ENCODE measurements around the gene SLAMF7.
"Not testable (repeated sequence)": the region's sequence is repeated elsewhere in the genome, so short reads cannot be mapped to it uniquely, and the experiment has no call there.

SLAMF7 gene

DNA sequence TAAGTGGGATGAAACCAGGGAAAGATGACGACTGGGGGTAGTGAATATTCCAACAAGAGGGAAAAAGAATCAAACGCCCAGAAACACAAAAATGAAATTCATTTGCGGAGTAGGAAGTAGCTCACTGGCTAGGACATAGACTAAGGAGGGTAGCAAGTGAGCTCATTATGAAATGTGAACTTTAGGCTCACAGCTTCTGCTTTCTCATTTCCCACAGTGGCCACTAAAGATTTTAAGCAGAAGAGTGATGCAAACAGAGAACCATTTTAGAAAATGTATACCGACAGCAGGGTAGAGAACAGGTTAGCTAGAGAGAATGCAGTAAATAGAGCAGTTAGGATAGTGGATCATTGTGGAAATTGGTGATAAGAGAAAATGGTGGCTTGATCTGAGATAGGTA is 30.9 kb upstream of the SLAMF7 start:
- H3K9me3 ChIP-seq (ENCODE audit: low read depth, low read length) = no peaks in the 10 kb centered on the region
- H3K27ac ChIP-seq = no peak overlapping the region
- no peak for TF ChIP-seq EZH2 (IDR thresholded peaks at IDR 0.05)
- TF ChIP-seq POLR2AphosphoS5 (IDR thresholded peaks at IDR 0.05; ENCODE audit: borderline replicate concordance, low read depth, low read length) = no peak
- TF ChIP-seq FOXP2 (optimal IDR thresholded peaks at IDR 0.05; ENCODE audit: control extremely low read depth, extremely low read length, insufficient read depth) = no peak
- H3K4me3 ChIP-seq = no peak overlapping the region
- H3K9ac ChIP-seq (ENCODE audit: insufficient read length) = no peak overlapping the region
- H3K36me3 ChIP-seq (ENCODE audit: insufficient read depth, low read length) = no peaks in the 10 kb centered on the region
- no peak for DNase-seq (ENCODE audit: low read depth, low spot score)

DNA sequence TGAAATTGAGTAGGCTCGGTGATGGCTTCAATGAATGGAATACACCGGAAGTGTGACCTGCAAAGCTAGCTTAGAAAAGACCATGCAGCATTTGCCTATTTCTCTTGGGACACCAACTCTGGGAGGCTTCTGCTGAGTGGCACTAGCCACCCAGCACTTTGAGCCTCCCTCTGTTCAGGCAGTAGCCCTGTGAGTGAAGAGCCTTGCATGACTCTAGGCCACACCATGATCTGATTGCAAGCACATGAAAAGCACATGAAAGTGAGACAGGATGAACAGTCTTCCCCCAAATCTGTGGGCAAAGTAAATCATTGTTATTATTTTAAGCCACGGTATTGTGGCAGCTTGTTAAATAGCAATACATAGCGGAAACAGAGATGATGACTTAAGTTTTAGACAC is 30.2 kb upstream of the SLAMF7 start:
- Histone ChIP-seq H3K9me3 (ENCODE audit: low read depth, low read length) (no peaks in the 10 kb centered on the region), H3K9ac (ENCODE audit: insufficient read length) (no peak overlapping the region), H3K4me3 (no peak overlapping the region), H3K27ac (no peak overlapping the region), H3K36me3 (ENCODE audit: insufficient read depth, low read length) (no peaks in the 10 kb centered on the region)
- no peak for DNase-seq (ENCODE audit: low read depth, low spot score)
- TF ChIP-seq POLR2AphosphoS5 (IDR thresholded peaks at IDR 0.05; ENCODE audit: borderline replicate concordance, low read depth, low read length) (no peak), EZH2 (IDR thresholded peaks at IDR 0.05) (no peak), FOXP2 (optimal IDR thresholded peaks at IDR 0.05; ENCODE audit: control extremely low read depth, extremely low read length, insufficient read depth) (no peak)

DNA sequence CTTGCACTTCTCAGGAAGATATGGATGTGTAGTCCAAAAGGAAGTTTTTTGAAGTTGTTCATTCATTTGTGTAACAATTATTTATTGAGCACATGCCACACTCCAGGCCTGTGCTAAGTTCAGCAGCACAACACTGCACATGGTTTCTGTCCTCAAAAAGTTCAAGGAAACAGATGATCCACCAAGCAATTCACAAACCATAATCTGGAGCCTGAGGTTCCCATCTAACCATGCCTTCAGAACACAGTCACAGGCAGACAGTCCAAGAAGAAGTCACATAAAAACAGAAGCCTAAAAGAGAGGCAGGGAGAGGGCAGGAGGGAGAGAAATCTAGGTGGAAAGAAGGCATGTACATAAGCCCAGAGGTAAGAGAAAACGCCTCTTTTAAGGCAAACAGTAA is 29.3 kb upstream of the SLAMF7 start:
- TF ChIP-seq FOXP2 (optimal IDR thresholded peaks at IDR 0.05; ENCODE audit: control extremely low read depth, extremely low read length, insufficient read depth) (no peak), POLR2AphosphoS5 (IDR thresholded peaks at IDR 0.05; ENCODE audit: borderline replicate concordance, low read depth, low read length) (no peak), EZH2 (IDR thresholded peaks at IDR 0.05) (no peak)
- Histone ChIP-seq H3K4me3 (no peak overlapping the region), H3K9ac (ENCODE audit: insufficient read length) (no peak overlapping the region), H3K27ac (no peak overlapping the region), H3K9me3 (ENCODE audit: low read depth, low read length) (no peaks in the 10 kb centered on the region), H3K36me3 (ENCODE audit: insufficient read depth, low read length) (no peaks in the 10 kb centered on the region)
- no peak for DNase-seq (ENCODE audit: low read depth, low spot score)

DNA sequence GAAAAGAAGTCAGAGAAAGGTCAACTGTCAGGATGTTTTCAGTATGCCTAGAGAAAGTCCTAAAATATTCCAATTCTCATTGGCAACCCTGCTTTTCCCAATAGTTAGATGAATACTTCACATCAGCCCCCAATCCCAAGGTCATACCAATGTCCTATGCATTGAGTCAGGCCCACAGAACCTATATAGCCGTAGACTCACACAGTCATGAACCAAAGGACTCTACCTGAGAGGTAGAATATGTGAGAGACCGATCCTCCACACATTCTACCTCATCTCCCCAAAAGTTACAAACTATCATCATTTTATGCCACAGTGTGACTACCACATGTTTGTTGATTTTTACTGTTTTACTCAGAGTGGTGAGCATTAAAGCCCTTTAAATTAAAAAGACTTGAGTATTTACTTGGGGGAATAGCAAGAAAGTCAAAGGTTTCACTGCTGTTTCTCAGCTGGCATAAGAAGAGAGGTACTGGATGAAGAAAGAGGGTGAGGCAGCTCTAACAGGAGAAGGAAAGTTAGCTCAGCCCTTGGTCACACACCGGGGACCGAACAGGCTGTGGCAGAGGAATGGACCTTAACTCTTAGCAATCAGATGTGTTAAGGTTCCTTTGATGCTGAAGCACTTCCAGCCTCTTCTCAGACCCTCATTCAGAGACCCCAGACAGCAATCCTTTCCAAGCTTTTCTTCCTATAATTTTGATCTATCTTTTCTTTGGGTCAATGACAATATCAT is 28.4 kb upstream of the SLAMF7 start:
- TF ChIP-seq FOXP2 (optimal IDR thresholded peaks at IDR 0.05; ENCODE audit: control extremely low read depth, extremely low read length, insufficient read depth) (no peak), EZH2 (IDR thresholded peaks at IDR 0.05) (no peak), POLR2AphosphoS5 (IDR thresholded peaks at IDR 0.05; ENCODE audit: borderline replicate concordance, low read depth, low read length) (no peak)
- H3K27ac ChIP-seq = no peak overlapping the region
- no peaks in the 10 kb centered on the region for H3K36me3 ChIP-seq (ENCODE audit: insufficient read depth, low read length)
- no peak overlapping the region for H3K4me3 ChIP-seq
- no peak for DNase-seq (ENCODE audit: low read depth, low spot score)
- no peak overlapping the region for H3K9ac ChIP-seq (ENCODE audit: insufficient read length)
- H3K9me3 ChIP-seq (ENCODE audit: low read depth, low read length) = no peaks in the 10 kb centered on the region

DNA sequence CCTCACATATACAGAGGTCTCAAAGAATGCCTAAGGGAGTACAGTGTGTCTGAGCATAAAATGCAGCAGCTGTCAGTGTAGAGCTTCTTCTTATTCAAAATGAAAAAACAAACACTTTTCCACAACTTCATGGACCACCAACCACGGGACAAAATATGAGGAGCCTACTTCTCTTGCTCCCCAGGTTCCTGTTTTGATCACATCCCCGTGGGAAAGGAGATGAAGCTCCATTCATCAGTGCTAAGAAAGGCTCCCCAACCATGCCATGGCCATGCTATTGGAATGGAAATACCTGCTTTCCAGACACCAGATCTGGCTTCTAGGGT is 27.8 kb upstream of the SLAMF7 start:
- H3K27ac ChIP-seq = no peak overlapping the region
- no peak for DNase-seq (ENCODE audit: low read depth, low spot score)
- H3K9ac ChIP-seq (ENCODE audit: insufficient read length) = no peak overlapping the region
- TF ChIP-seq EZH2 (IDR thresholded peaks at IDR 0.05) (no peak), POLR2AphosphoS5 (IDR thresholded peaks at IDR 0.05; ENCODE audit: borderline replicate concordance, low read depth, low read length) (no peak), FOXP2 (optimal IDR thresholded peaks at IDR 0.05; ENCODE audit: control extremely low read depth, extremely low read length, insufficient read depth) (no peak)
- H3K36me3 ChIP-seq (ENCODE audit: insufficient read depth, low read length) = no peaks in the 10 kb centered on the region
- no peak overlapping the region for H3K4me3 ChIP-seq
- no peaks in the 10 kb centered on the region for H3K9me3 ChIP-seq (ENCODE audit: low read depth, low read length)

DNA sequence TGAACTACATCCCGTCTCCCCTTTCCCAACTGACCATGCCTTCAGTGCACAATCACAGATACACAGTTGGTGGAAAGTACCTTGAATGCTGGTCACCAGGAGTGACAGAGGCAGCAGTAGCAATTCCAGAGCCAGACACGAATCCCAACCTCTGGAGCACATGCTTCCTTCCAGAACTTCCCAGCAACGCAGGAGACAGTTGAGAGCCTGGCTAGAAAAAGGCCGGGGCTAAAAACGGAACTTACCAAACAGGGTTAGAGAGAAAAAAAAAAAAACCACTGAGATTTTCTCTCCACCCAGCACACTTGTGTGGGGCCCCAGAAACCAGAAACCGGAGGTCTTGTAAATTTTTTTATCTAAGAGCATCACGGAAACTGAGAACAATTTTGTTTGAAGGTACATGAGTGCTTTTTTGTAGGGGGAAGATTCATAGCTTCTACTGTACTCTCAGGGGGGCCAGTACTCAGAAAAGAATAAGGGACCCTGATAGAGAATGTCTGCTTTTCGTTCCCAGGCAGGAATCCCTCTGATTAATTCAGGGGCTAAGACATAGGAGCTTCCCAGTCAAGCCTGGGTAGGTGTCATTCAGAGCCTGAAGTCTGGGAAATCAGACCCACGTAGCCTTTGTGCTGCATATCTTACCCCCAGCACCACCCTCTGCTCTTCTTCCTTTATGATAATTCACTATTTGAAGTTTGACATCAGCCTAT is 27.3 kb upstream of the SLAMF7 start, which contains the start of gene CD48:
TSS of gene CD48 (minus strand) at position 221 of the 710 bp plus-strand sequence. CDS start at position 162, 59 bp downstream.
- Histone ChIP-seq H3K36me3 (ENCODE audit: insufficient read depth, low read length) (no peaks in the 10 kb centered on the region), H3K9me3 (ENCODE audit: low read depth, low read length) (no peaks in the 10 kb centered on the region), H3K27ac (no peak within 1 kb of the TSS), H3K9ac (ENCODE audit: insufficient read length) (no peak within 1 kb of the TSS), H3K4me3 (no peak within 1 kb of the TSS)
- no peak for DNase-seq (ENCODE audit: low read depth, low spot score)
- no peak for TF ChIP-seq POLR2AphosphoS5 (IDR thresholded peaks at IDR 0.05; ENCODE audit: borderline replicate concordance, low read depth, low read length)
- TF ChIP-seq EZH2 (IDR thresholded peaks at IDR 0.05) = no peak
- no peak for TF ChIP-seq FOXP2 (optimal IDR thresholded peaks at IDR 0.05; ENCODE audit: control extremely low read depth, extremely low read length, insufficient read depth)

DNA sequence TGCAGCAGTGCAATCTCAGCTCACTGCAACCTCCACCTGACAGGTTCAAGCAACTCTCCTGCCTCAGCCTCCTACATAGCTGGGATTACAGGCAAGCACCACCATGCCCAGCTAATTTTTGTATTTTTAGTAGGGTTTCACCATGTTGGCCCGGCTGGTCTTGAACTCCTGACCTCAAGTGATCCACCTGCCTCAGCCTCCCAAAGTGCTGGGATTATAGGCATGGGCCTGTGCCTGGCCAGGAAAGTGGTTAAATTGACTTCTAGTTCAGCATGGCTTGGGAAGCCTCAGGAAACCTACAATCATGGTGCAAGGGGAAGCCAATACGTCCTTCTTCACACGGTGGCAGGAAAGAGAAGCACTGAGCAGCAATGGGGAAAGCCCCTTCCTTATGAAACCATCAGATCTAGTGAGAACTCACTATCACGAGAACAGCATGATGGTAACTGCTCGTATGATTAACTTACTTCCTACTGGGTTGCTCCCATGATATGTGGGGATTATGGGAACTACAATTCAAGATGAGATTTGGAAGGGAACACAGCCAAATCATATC is 26.4 kb upstream of the SLAMF7 start:
- not testable (repeated sequence) for H3K9ac ChIP-seq (ENCODE audit: insufficient read length); H3K4me3 ChIP-seq; DNase-seq (ENCODE audit: low read depth, low spot score); H3K27ac ChIP-seq; H3K36me3 ChIP-seq (ENCODE audit: insufficient read depth, low read length); H3K9me3 ChIP-seq (ENCODE audit: low read depth, low read length)

DNA sequence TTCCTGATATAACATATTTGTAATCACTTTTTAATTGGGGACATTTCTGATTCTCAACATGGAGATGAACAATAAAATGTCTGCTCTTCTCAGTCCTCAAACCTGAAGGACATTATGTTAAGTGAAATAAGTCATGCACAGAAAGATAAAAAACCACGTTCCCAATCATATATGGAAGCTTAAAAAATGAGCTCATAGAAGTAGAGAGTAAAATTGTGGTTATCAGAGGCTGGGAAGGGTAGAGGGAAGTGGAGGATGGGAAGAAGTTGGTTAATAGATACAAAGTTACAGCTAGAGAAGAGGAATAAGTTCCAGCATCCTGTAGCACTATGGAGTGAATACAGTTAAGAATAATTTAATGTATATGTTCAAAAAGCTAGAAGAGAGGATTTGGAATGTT is 25.9 kb upstream of the SLAMF7 start:
- no peak overlapping the region for H3K4me3 ChIP-seq
- TF ChIP-seq EZH2 (IDR thresholded peaks at IDR 0.05) = no peak
- no peak for TF ChIP-seq FOXP2 (optimal IDR thresholded peaks at IDR 0.05; ENCODE audit: control extremely low read depth, extremely low read length, insufficient read depth)
- no peak for TF ChIP-seq POLR2AphosphoS5 (IDR thresholded peaks at IDR 0.05; ENCODE audit: borderline replicate concordance, low read depth, low read length)
- no peaks in the 10 kb centered on the region for H3K9me3 ChIP-seq (ENCODE audit: low read depth, low read length)
- DNase-seq (ENCODE audit: low read depth, low spot score) = no peak
- H3K9ac ChIP-seq (ENCODE audit: insufficient read length) = no peak overlapping the region
- H3K36me3 ChIP-seq (ENCODE audit: insufficient read depth, low read length) = no peaks in the 10 kb centered on the region
- H3K27ac ChIP-seq = no peak overlapping the region

DNA sequence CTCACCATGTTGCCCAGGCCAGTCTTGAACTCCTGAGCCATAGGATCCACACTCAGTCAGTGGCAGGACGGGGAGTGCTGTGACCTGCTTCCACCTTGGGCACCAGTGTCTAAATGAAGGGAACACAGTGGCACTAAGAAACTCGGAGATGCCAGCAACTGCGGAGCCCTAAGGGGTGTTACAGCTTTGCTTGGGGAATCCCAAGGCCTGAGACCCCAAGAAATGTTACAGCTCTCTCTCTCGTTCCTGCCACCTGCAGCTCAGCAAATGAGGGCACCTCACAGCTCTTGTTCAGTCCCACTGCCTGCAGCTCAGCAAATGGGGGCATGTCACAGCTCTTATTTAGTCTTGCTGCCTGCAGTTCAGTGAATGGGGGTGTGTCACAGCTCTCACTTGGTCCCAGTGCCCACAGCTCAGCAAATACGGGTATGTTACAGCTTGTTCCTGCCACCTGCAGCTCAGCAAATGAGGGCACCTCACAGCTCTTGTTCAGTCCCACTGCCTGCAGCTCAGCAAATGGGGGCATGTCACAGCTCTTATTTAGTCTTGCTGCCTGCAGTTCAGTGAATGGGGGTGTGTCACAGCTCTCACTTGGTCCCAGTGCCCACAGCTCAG is 24.9 kb upstream of the SLAMF7 start:
- H3K9me3 ChIP-seq (ENCODE audit: low read depth, low read length); H3K9ac ChIP-seq (ENCODE audit: insufficient read length); H3K36me3 ChIP-seq (ENCODE audit: insufficient read depth, low read length); DNase-seq (ENCODE audit: low read depth, low spot score); H3K4me3 ChIP-seq; H3K27ac ChIP-seq: not testable (repeated sequence)
